Kidney (tissue), 14 donors: ENCODE data around the gene P2RY11. TPM values are rescaled to one million over a fixed set of nuclear protein-coding genes. Genes with fewer than 3 reads are reported as not detected.

Source experiments
- DNase-seq, 5 donors: peaks; one replicate each; pipeline ENCODE4 v3.0.0-alpha.2; 2013 to 2020
- FAIRE-seq: peaks from 2 replicates; lab custom pipeline; 2012; peaks lifted over from hg19 to GRCh38; lab: Jason Lieb, UNC
- H3K27ac ChIP-seq, 2 donors: one replicate each; pipeline ENCODE4 v1.7.0; 2013; ENCODE audit warnings: low read depth in 2 of 2, low read length in 2 of 2, inconsistent platforms in 1 of 2
- H3K27me3 ChIP-seq: one replicate; pipeline ENCODE4 v1.7.1; 2013; ENCODE audit warnings: low read length, inconsistent platforms; ENCODE audit not compliant: control insufficient read depth, insufficient read depth
- H3K36me3 ChIP-seq, 3 donors: one replicate each; pipeline versions ENCODE4 v1.7.0 to v1.7.1; 2013; ENCODE audit warnings: low read length in 3 of 3, control low read depth in 1 of 3, inconsistent platforms in 1 of 3; ENCODE audit not compliant: insufficient read depth in 3 of 3, control insufficient read depth in 2 of 3
- H3K4me1 ChIP-seq, 3 donors: one replicate each; pipeline versions ENCODE4 v1.7.0 to v1.7.1; 2013; ENCODE audit warnings: low read length in 3 of 3, inconsistent platforms in 1 of 3, low read depth in 1 of 3; ENCODE audit not compliant: control insufficient read depth in 2 of 3, insufficient read depth in 2 of 3
- H3K4me3 ChIP-seq, 3 donors: one replicate each; pipeline versions ENCODE4 v1.7.0 to v1.8.1; 2013; ENCODE audit warnings: low read length in 3 of 3, control low read depth in 1 of 3, inconsistent platforms in 1 of 3
- H3K9ac ChIP-seq, 3 donors: one replicate each; pipeline versions ENCODE4 v1.7.0 to v1.7.1; 2013; ENCODE audit warnings: low read length in 3 of 3, control low read depth in 1 of 3, inconsistent platforms in 1 of 3
- H3K9me3 ChIP-seq, 3 donors: one replicate each; pipeline versions ENCODE4 v1.7.0 to v1.7.1; 2013; ENCODE audit warnings: low read length in 3 of 3, control low read depth in 1 of 3, inconsistent platforms in 1 of 3; ENCODE audit not compliant: control insufficient read depth in 2 of 3, insufficient read depth in 1 of 3
- CTCF ChIP-seq: IDR thresholded peaks from 3 replicates; pipeline ENCODE4 v1.5.1; 2012; ENCODE audit warnings: mild to moderate bottlenecking, moderate library complexity, borderline replicate concordance; ENCODE audit not compliant: insufficient read depth; ENCODE audit errors: extremely low read depth
- intact Hi-C: fragments of 100-400 bp; cut with DNase I; formaldehyde crosslinking; loops from one replicate; pipeline ENCODE4 v1.11.1; 2022
- polyA plus RNA-seq: library from polyadenylated mRNA; stranded (reverse); fragments of 350-450 nt; fragmentation: Illumina TruSeq; extraction: RNeasy Lipid Tissue Mini Kit (QIAGEN cat#74804); gene quantifications from one replicate; pipeline ENCODE4 v1.2.3, GENCODE V29; 2014; ENCODE audit warnings: low read depth, low replicate concordance; ENCODE audit not compliant: insufficient read depth
- total RNA-seq: library from RNA; stranded (reverse); fragmentation: NEBNext Ultra II Directional; extraction: Animal tissue kit (Norgen Biotek cat#: 25700); gene quantifications from one replicate; pipeline ENCODE4 v1.2.1, GENCODE V29; 2021
- donor health status: control.
- donor health status: control.
- donor health status: control.
- donor health status: control.
- donor health status: control.
- donor health status: DM: yes; HTN: yes; CAD: no.
- donor health status: Normal renal cell carcinoma (clear cell type).

The P2RY11 gene
- total and polyA plus RNA-seq, 2 donors from 2014 or later: 3.7 to 17.3 TPM

- FAIRE-seq (no peak), DNase-seq (peak in 1 of 5 donors; percentile 39)
- peaks cover 0 to 8% (median 0%) of the 10 kb centered on the region in 3 donors for H3K4me1 ChIP-seq
- H3K36me3 ChIP-seq: peaks cover 2 to 24% (median 11%) of the 10 kb centered on the region in 3 donors
- peak overlapping the region in 1 of 3 donors; percentile 78 for H3K9ac ChIP-seq
- H3K4me3 ChIP-seq: peak overlapping the region in 2 of 3 donors; percentile 63 to 73
- TF ChIP-seq CTCF: no peak
- no peaks in the 10 kb centered on the region for H3K9me3 ChIP-seq
- no peaks in the 10 kb centered on the region for H3K27me3 ChIP-seq
- intact Hi-C loops: no loop called here
- no peak overlapping the region for H3K27ac ChIP-seq
These were observed 4.2 kb upstream of the P2RY11 start for GRCh38 chr19:10107254-10107653.

- FAIRE-seq: no peak
- intact Hi-C loops: no loop called here
- no peak overlapping the region for H3K4me3 ChIP-seq
These were observed 3.6 kb upstream of the P2RY11 start for GRCh38 chr19:10107817-10108367.

GRCh38 chr19:10109528-10109927 lies 2.0 kb upstream of the P2RY11 start:
- Histone ChIP-seq H3K27me3 (no peaks in the 10 kb centered on the region), H3K9me3 (no peaks in the 10 kb centered on the region), H3K4me1 (peaks cover 0 to 8% (median 0%) of the 10 kb centered on the region in 3 donors), H3K27ac (no peak overlapping the region), H3K4me3 (no peak overlapping the region), H3K36me3 (peaks cover 2 to 24% (median 11%) of the 10 kb centered on the region in 3 donors), H3K9ac (no peak overlapping the region)
- FAIRE-seq (no peak), DNase-seq (peak in 1 of 5 donors; percentile 39)
- intact Hi-C loops: no loop called here
- no peak for TF ChIP-seq CTCF

More at GRCh38 chr19:10107817-10108367, 3.6 kb upstream of the P2RY11 start:
- DNase-seq: peak in 2 of 5 donors; percentile 49 to 55
- Histone ChIP-seq H3K9me3 (no peaks in the 10 kb centered on the region), H3K4me1 (peaks cover 0 to 8% (median 0%) of the 10 kb centered on the region in 3 donors), H3K27ac (no peak overlapping the region), H3K27me3 (no peaks in the 10 kb centered on the region), H3K36me3 (peaks cover 2 to 24% (median 11%) of the 10 kb centered on the region in 3 donors), H3K9ac (no peak overlapping the region)
- TF ChIP-seq CTCF: no peak
